Brain pericyte (primary cell): Measurements from ENCODE around the gene LRRC74A.

Experiments
- DNase-seq: peaks from one replicate; pipeline ENCODE4 v3.0.0-alpha.2; 2012; ENCODE audit warnings: low read depth, low spot score

Gene LRRC74A

GRCh38 chr14:76846331-76847047 lies 20.3 kb downstream of the LRRC74A start:
- DNase-seq: no peak

- no peak for DNase-seq
These were observed 22.7 kb downstream of the LRRC74A start for GRCh38 chr14:76848879-76849278.

GRCh38 chr14:76855066-76855465 lies 28.9 kb downstream of the LRRC74A start:
- no peak for DNase-seq

GRCh38 chr14:76856769-76857168 lies 30.6 kb downstream of the LRRC74A start:
- DNase-seq: no peak

GRCh38 chr14:76861574-76862255 lies 35.5 kb downstream of the LRRC74A start:
- no peak for DNase-seq

GRCh38 chr14:76862546-76863282 lies 36.5 kb downstream of the LRRC74A start:
- no peak for DNase-seq

- DNase-seq: no peak
These were observed 37.7 kb downstream of the LRRC74A start for GRCh38 chr14:76863724-76864407.

- DNase-seq: no peak
These were observed 40.2 kb downstream of the LRRC74A start for GRCh38 chr14:76866456-76866855.

- no peak for DNase-seq
These were observed 41.6 kb downstream of the LRRC74A start for GRCh38 chr14:76867516-76868453.

- no peak for DNase-seq
These were observed 42.4 kb downstream of the LRRC74A start for GRCh38 chr14:76868454-76869170.

GRCh38 chr14:76870166-76870565 lies 44.0 kb downstream of the LRRC74A start:
- no peak for DNase-seq

GRCh38 chr14:76872796-76873432 lies 46.7 kb downstream of the LRRC74A start:
- no peak for DNase-seq

- no peak for DNase-seq
These were observed 48.5 kb downstream of the LRRC74A start for GRCh38 chr14:76874734-76875133.

- DNase-seq: no peak
These were observed 49.9 kb downstream of the LRRC74A start for GRCh38 chr14:76876076-76876475.

GRCh38 chr14:76877871-76878270 lies 51.7 kb downstream of the LRRC74A start:
- DNase-seq: no peak

GRCh38 chr14:76880449-76880848 lies 54.2 kb downstream of the LRRC74A start:
- DNase-seq: no peak

GRCh38 chr14:76881348-76881747 lies 55.1 kb downstream of the LRRC74A start:
- no peak for DNase-seq

GRCh38 chr14:76882651-76883050 lies 56.4 kb downstream of the LRRC74A start:
- no peak for DNase-seq

- DNase-seq: no peak
These were observed 57.2 kb downstream of the LRRC74A start for GRCh38 chr14:76883447-76883846.

GRCh38 chr14:76884394-76884793 lies 58.2 kb downstream of the LRRC74A start:
- no peak for DNase-seq
